Rectal smooth muscle tissue (tissue), 1 donor: Measurements from ENCODE around the gene CEBPA.
"Not testable (repeated sequence)": the region's sequence is repeated elsewhere in the genome, so short reads cannot be mapped to it uniquely, and the experiment has no call there.

Source experiments
- H3K27ac ChIP-seq: one replicate; pipeline ENCODE4 v1.7.0; 2013; ENCODE audit warnings: low read depth, low read length, inconsistent platforms
- H3K27me3 ChIP-seq: one replicate; pipeline ENCODE4 v1.7.0; 2013; ENCODE audit warnings: low read length; ENCODE audit not compliant: control insufficient read depth, insufficient read depth
- H3K36me3 ChIP-seq: one replicate; pipeline ENCODE4 v1.7.0; 2013; ENCODE audit warnings: low read length; ENCODE audit not compliant: control insufficient read depth, insufficient read depth
- H3K4me1 ChIP-seq: one replicate; pipeline ENCODE4 v1.7.0; 2013; ENCODE audit warnings: low read length; ENCODE audit not compliant: control insufficient read depth, insufficient read depth
- H3K4me3 ChIP-seq: one replicate; pipeline ENCODE4 v1.7.0; 2013; ENCODE audit warnings: low read length
- H3K9ac ChIP-seq: one replicate; pipeline ENCODE4 v1.7.0; 2013; ENCODE audit warnings: low read length

CEBPA gene

GRCh38 chr19:33295621-33296487, 6.5 kb downstream of the CEBPA start:
- H3K4me1 ChIP-seq: no peaks in the 10 kb centered on the region
- no peaks in the 10 kb centered on the region for H3K36me3 ChIP-seq
- peaks cover 2% of the 10 kb centered on the region for H3K27me3 ChIP-seq
- H3K27ac ChIP-seq: no peak overlapping the region
- no peak overlapping the region for H3K4me3 ChIP-seq
- no peak overlapping the region for H3K9ac ChIP-seq

GRCh38 chr19:33295046-33295445, 7.3 kb downstream of the CEBPA start:
- not testable (repeated sequence) for H3K9ac ChIP-seq, H3K27me3 ChIP-seq, H3K4me3 ChIP-seq, H3K36me3 ChIP-seq, H3K27ac ChIP-seq, H3K4me1 ChIP-seq

GRCh38 chr19:33294058-33294798, 8.1 kb downstream of the CEBPA start:
- H3K4me3 ChIP-seq: no peak overlapping the region
- no peaks in the 10 kb centered on the region for H3K36me3 ChIP-seq
- H3K27me3 ChIP-seq: no peaks in the 10 kb centered on the region
- H3K4me1 ChIP-seq: no peaks in the 10 kb centered on the region
- no peak overlapping the region for H3K9ac ChIP-seq
- no peak overlapping the region for H3K27ac ChIP-seq

- Histone ChIP-seq H3K4me1 (no peaks in the 10 kb centered on the region), H3K27ac (no peak overlapping the region), H3K27me3 (no peaks in the 10 kb centered on the region), H3K4me3 (no peak overlapping the region), H3K9ac (no peak overlapping the region), H3K36me3 (no peaks in the 10 kb centered on the region)
These were observed 8.9 kb downstream of the CEBPA start for GRCh38 chr19:33293255-33294057.

GRCh38 chr19:33292595-33293254, 9.6 kb downstream of the CEBPA start:
- no peak overlapping the region for H3K4me3 ChIP-seq
- no peaks in the 10 kb centered on the region for H3K36me3 ChIP-seq
- no peak overlapping the region for H3K27ac ChIP-seq
- H3K9ac ChIP-seq: no peak overlapping the region
- H3K27me3 ChIP-seq: no peaks in the 10 kb centered on the region
- no peaks in the 10 kb centered on the region for H3K4me1 ChIP-seq

- no peaks in the 10 kb centered on the region for H3K4me1 ChIP-seq
- no peaks in the 10 kb centered on the region for H3K27me3 ChIP-seq
- no peaks in the 10 kb centered on the region for H3K36me3 ChIP-seq
- no peak overlapping the region for H3K9ac ChIP-seq
- no peak overlapping the region for H3K4me3 ChIP-seq
- H3K27ac ChIP-seq: no peak overlapping the region
These were observed 10.5 kb downstream of the CEBPA start for GRCh38 chr19:33291623-33292534.

GRCh38 chr19:33290956-33291622, 11.2 kb downstream of the CEBPA start:
- no peak overlapping the region for H3K9ac ChIP-seq
- no peaks in the 10 kb centered on the region for H3K27me3 ChIP-seq
- no peaks in the 10 kb centered on the region for H3K36me3 ChIP-seq

GRCh38 chr19:33290082-33290815, 12.1 kb downstream of the CEBPA start:
- Histone ChIP-seq H3K4me1 (no peaks in the 10 kb centered on the region), H3K4me3 (no peak overlapping the region), H3K36me3 (no peaks in the 10 kb centered on the region), H3K27me3 (no peaks in the 10 kb centered on the region), H3K27ac (no peak overlapping the region), H3K9ac (no peak overlapping the region)

More at GRCh38 chr19:33290956-33291622, 11.2 kb downstream of the CEBPA start:
- Histone ChIP-seq H3K27ac (no peak overlapping the region), H3K4me1 (no peaks in the 10 kb centered on the region), H3K4me3 (no peak overlapping the region)

GRCh38 chr19:33289261-33289660, 13.1 kb downstream of the CEBPA start:
- no peak overlapping the region for H3K27ac ChIP-seq
- H3K4me1 ChIP-seq: no peaks in the 10 kb centered on the region
- no peaks in the 10 kb centered on the region for H3K27me3 ChIP-seq
- H3K9ac ChIP-seq: no peak overlapping the region
- H3K36me3 ChIP-seq: no peaks in the 10 kb centered on the region
- no peak overlapping the region for H3K4me3 ChIP-seq

- H3K9ac ChIP-seq: no peak overlapping the region
- H3K27me3 ChIP-seq: no peaks in the 10 kb centered on the region
- H3K4me3 ChIP-seq: no peak overlapping the region
- H3K27ac ChIP-seq: no peak overlapping the region
- H3K36me3 ChIP-seq: no peaks in the 10 kb centered on the region
- no peaks in the 10 kb centered on the region for H3K4me1 ChIP-seq
These were observed 13.7 kb downstream of the CEBPA start for GRCh38 chr19:33288666-33289065.
